Liver (tissue), 5 donors: Measurements from ENCODE around the gene FZR1. TPM values are rescaled to one million over a fixed set of nuclear protein-coding genes. Genes with fewer than 3 reads are reported as not detected.

Experiments
- polyA plus RNA-seq, 2 donors: library from polyadenylated mRNA; stranded (reverse) in 1 of 2; unstranded in 1 of 2; fragments of 200-250 nt in 1 of 2; fragments of >200 nt in 1 of 2; fragmentation: Nextera tagmentation in 1 of 2; extraction: Ambion mirVana in 1 of 2; gene quantifications; one replicate each; pipeline versions ENCODE4 v1.2.1 to v1.2.3, GENCODE V29; 2013 to 2015
- small RNA-seq: library from RNA; depleted of rRNA; stranded (forward); fragments of <200 nt; gene quantifications from one replicate; pipeline ENCODE3, GENCODE V24; 2014
- total RNA-seq, 2 donors: library from RNA; depleted of rRNA; stranded (reverse); fragments of >200 nt; gene quantifications; one replicate each; pipeline ENCODE4 v1.2.3, GENCODE V29; 2014
- donor health status: healthy.
- donor health status: healthy.
- donor health status: healthy.

Gene FZR1
- total and polyA plus RNA-seq, 4 donors: 17.0 to 27.3 (median 20.3) TPM

Small RNA genes lying within 50 kb of the gene (small RNA-seq; reads per million reads assigned to genes)
- not detected for gene AC005786.1
- gene RF00212: not detected

Other genes starting within 250 kb of the FZR1 start
- gene NFIC, start 139.7 kb upstream of the FZR1 start, total RNA-seq: 100 to 1,000 TPM in 1 of 2 donors, 10 to 100 TPM in 1; 12.8 to 100 TPM
- gene NFIC, start 139.7 kb upstream of the FZR1 start, polyA plus RNA-seq: 10 to 100 TPM; 71.8 to 78.5 TPM
- gene SMIM24, start 25.8 kb upstream of the FZR1 start, total RNA-seq: 1 to 10 TPM in 1 of 2 donors, under 1 TPM in 1; 0.17 to 2.8 TPM
- gene SMIM24, start 25.8 kb upstream of the FZR1 start, polyA plus RNA-seq: 10 to 100 TPM in 1 of 2 donors, 1 to 10 TPM in 1; 2.7 to 13.7 TPM
- not detected for gene SMIM44, start 22.9 kb upstream of the FZR1 start, total RNA-seq
- gene SMIM44, start 22.9 kb upstream of the FZR1 start, polyA plus RNA-seq: not detected
- gene DOHH, start 5.6 kb upstream of the FZR1 start, total RNA-seq: 10 to 100 TPM in 1 of 2 donors, 1 to 10 TPM in 1; 8.1 to 12.0 TPM
- gene DOHH, start 5.6 kb upstream of the FZR1 start, polyA plus RNA-seq: 10 to 100 TPM in 1 of 2 donors, 1 to 10 TPM in 1; 1.4 to 10.2 TPM
- under 1 TPM in 1 of 2 donors, not detected in 1; 0.17 TPM for gene TEKTIP1, start 32.9 kb downstream of the FZR1 start, total RNA-seq
- not detected for gene TEKTIP1, start 32.9 kb downstream of the FZR1 start, polyA plus RNA-seq
- 10 to 100 TPM; 21.7 to 43.6 TPM for gene MFSD12, start 51.3 kb downstream of the FZR1 start, total RNA-seq
- 10 to 100 TPM in 1 of 2 donors, 1 to 10 TPM in 1; 9.4 to 27.5 TPM for gene MFSD12, start 51.3 kb downstream of the FZR1 start, polyA plus RNA-seq
- gene HMG20B, start 66.6 kb downstream of the FZR1 start, total RNA-seq: 10 to 100 TPM; 28.6 to 35.1 TPM
- 10 to 100 TPM; 29.3 to 31.7 TPM for gene HMG20B, start 66.6 kb downstream of the FZR1 start, polyA plus RNA-seq
- gene GIPC3, start 79.2 kb downstream of the FZR1 start, total RNA-seq: under 1 TPM; 0.23 to 0.25 TPM
- under 1 TPM; 0.25 to 0.95 TPM for gene GIPC3, start 79.2 kb downstream of the FZR1 start, polyA plus RNA-seq
- 1 to 10 TPM; 1.7 to 6.0 TPM for gene TBXA2R, start 100.6 kb downstream of the FZR1 start, total RNA-seq
- 1 to 10 TPM; 5.0 to 5.9 TPM for gene TBXA2R, start 100.6 kb downstream of the FZR1 start, polyA plus RNA-seq
- gene CACTIN, start 120.5 kb downstream of the FZR1 start, total RNA-seq: 10 to 100 TPM; 12.7 to 13.2 TPM
- 1 to 10 TPM; 1.9 to 7.4 TPM for gene CACTIN, start 120.5 kb downstream of the FZR1 start, polyA plus RNA-seq
- gene PIP5K1C, start 194.2 kb downstream of the FZR1 start, total RNA-seq: 1 to 10 TPM; 6.7 to 7.4 TPM
- 1 to 10 TPM; 1.8 to 5.4 TPM for gene PIP5K1C, start 194.2 kb downstream of the FZR1 start, polyA plus RNA-seq
- 1 to 10 TPM; 6.0 to 6.1 TPM for gene TJP3, start 202.1 kb downstream of the FZR1 start, total RNA-seq
- 1 to 10 TPM; 7.3 to 9.8 TPM for gene TJP3, start 202.1 kb downstream of the FZR1 start, polyA plus RNA-seq